HL-60/S4 treated with phorbol 12-myristate 13-acetate at 8.2 ng/mL for 4 days and 3 days (cell line): Measurements from ENCODE around the gene HSPA12A.

Source experiments
- in situ Hi-C: fragments of 300-500 bp; cut with MboI; formaldehyde crosslinking; loops from 2 replicates; pipeline ENCODE4 v1.15.0; 2022; ENCODE audit warnings: low sequenced_read_pairs

The HSPA12A gene

GRCh38 chr10:116669832-116670644 is 72.3 kb downstream of the HSPA12A start:
- in situ Hi-C loops: no loop called here

- in situ Hi-C loops: no loop called here
These were observed 73.3 kb downstream of the HSPA12A start for GRCh38 chr10:116669080-116669479.

GRCh38 chr10:116668446-116668845 is 73.9 kb downstream of the HSPA12A start:
- in situ Hi-C loops: no loop called here

GRCh38 chr10:116668018-116668417 is 74.3 kb downstream of the HSPA12A start:
- in situ Hi-C loops: no loop called here

- in situ Hi-C loops: no loop called here
These were observed 74.9 kb downstream of the HSPA12A start for GRCh38 chr10:116667484-116667883.

- in situ Hi-C loops: no loop called here
These were observed 76.7 kb downstream of the HSPA12A start for GRCh38 chr10:116665541-116666125.

- in situ Hi-C loops: no loop called here
These were observed 77.7 kb downstream of the HSPA12A start for GRCh38 chr10:116664631-116665030.

- in situ Hi-C loops: no loop called here
These were observed 79.0 kb downstream of the HSPA12A start for GRCh38 chr10:116663342-116663741.

- in situ Hi-C loops: no loop called here
These were observed 81.5 kb downstream of the HSPA12A start for GRCh38 chr10:116660860-116661259.

- in situ Hi-C loops: no loop called here
These were observed 83.2 kb downstream of the HSPA12A start for GRCh38 chr10:116659049-116659670.

GRCh38 chr10:116657863-116658551 is 84.4 kb downstream of the HSPA12A start:
- in situ Hi-C loops: no loop called here

GRCh38 chr10:116656044-116656443 is 86.3 kb downstream of the HSPA12A start:
- in situ Hi-C loops: no loop called here

- in situ Hi-C loops: no loop called here
These were observed 86.8 kb downstream of the HSPA12A start for GRCh38 chr10:116655568-116655967.

GRCh38 chr10:116654816-116655215 is 87.5 kb downstream of the HSPA12A start:
- in situ Hi-C loops: no loop called here

GRCh38 chr10:116653885-116654284 is 88.5 kb downstream of the HSPA12A start:
- in situ Hi-C loops: no loop called here

GRCh38 chr10:116648903-116649302 is 93.5 kb downstream of the HSPA12A start:
- in situ Hi-C loops: no loop called here

- in situ Hi-C loops: no loop called here
These were observed 95.9 kb downstream of the HSPA12A start for GRCh38 chr10:116646502-116646901.

- in situ Hi-C loops: no loop called here
These were observed 104.5 kb downstream of the HSPA12A start for GRCh38 chr10:116637830-116638229.

- in situ Hi-C loops: no loop called here
These were observed 105.4 kb downstream of the HSPA12A start for GRCh38 chr10:116636976-116637375.

- in situ Hi-C loops: no loop called here
These were observed 106.0 kb downstream of the HSPA12A start for GRCh38 chr10:116636385-116636784.
